HepG2 (cell line): ENCODE data around the gene C11orf68. TPM values are rescaled to one million over a fixed set of nuclear protein-coding genes. Genes with fewer than 3 reads are reported as not detected.

Experiments
- ATAC-seq: fragments of 200-7000 bp; cut with Tn5 transposase; 3 replicates; pipeline ENCODE4 v1.9.1; 2020; ENCODE audit warnings: mild to moderate bottlenecking, moderate library complexity
- BruUV-seq: library from RNA; stranded (reverse); fragments of 400-500 nt; replicated peaks from 2 replicates; lab custom pipeline; 2021; lab: Mats Ljungman, UMichigan
- CTCF ChIA-PET: fragments of 300-600 bp; formaldehyde crosslinking; extraction: SDS; loops from one replicate; lab custom pipeline; 2021; ENCODE audit warnings: low total read pairs, inconsistent platforms, low intra/inter-chr PET ratio; lab: Yijun Ruan, JAX
- POLR2A ChIA-PET: fragments of 350-600 bp; sonication (Branson Sonifier 250); formaldehyde crosslinking; loops from one replicate; lab custom pipeline; 2020; ENCODE audit warnings: antibody characterized with exemption, inconsistent platforms; lab: Yijun Ruan, JAX
- DNase-seq: peaks from one replicate; pipeline ENCODE4 v3.0.0-alpha.2; 2015; ENCODE audit warnings: low spot score
- FAIRE-seq: peaks from 3 replicates; lab custom pipeline; 2011; peaks lifted over from hg19 to GRCh38; lab: Jason Lieb, UNC
- H2AFZ ChIP-seq: one replicate; pipeline ENCODE4 v1.6.1; 2011; ENCODE audit warnings: low read length, inconsistent platforms
- H3K27ac ChIP-seq: fragments of 300-600 bp; 3 replicates; pipeline ENCODE4 v1.8.0; 2011; ENCODE audit warnings: mixed run types, mild to moderate bottlenecking, mixed read lengths, low read length, inconsistent platforms; ENCODE audit not compliant: insufficient read depth; ENCODE audit errors: extremely low read length
- H3K27me3 ChIP-seq, 2 experiments: fragments of 200-600 bp in 1 of 2; 2 replicates in 1 of 2; 3 replicates in 1 of 2; pipeline versions ENCODE4 v1.6.0 to v1.8.0; 2011; ENCODE audit warnings: low read length in 2 of 2, mild to moderate bottlenecking in 2 of 2, moderate library complexity in 2 of 2, inconsistent platforms in 1 of 2; ENCODE audit not compliant: insufficient read depth in 2 of 2, control insufficient read depth in 1 of 2
- H3K36me3 ChIP-seq, 2 experiments: fragments of 200-600 bp in 1 of 2; replicated peaks in 1 of 2; 2 replicates in 1 of 2; 3 replicates in 1 of 2; pipeline versions ENCODE4 v1.5.1 to v1.8.0; 2011; ENCODE audit warnings: low read length in 2 of 2, inconsistent platforms in 1 of 2; ENCODE audit not compliant: insufficient read depth in 2 of 2, control insufficient read depth in 1 of 2
- H3K4me1 ChIP-seq: 2 replicates; pipeline ENCODE4 v1.5.1; 2012; ENCODE audit warnings: low read length, inconsistent platforms; ENCODE audit not compliant: insufficient read depth
- H3K4me2 ChIP-seq: 2 replicates; pipeline ENCODE4 v1.6.0; 2011; ENCODE audit warnings: low read depth, low read length, inconsistent platforms
- H3K4me3 ChIP-seq, 3 experiments: fragments of 200-600 bp in 1 of 3; sonication (generic), shearing (Covaris generic) in 1 of 3; replicated peaks in 1 of 3; 2 replicates each; pipeline ENCODE4 v1.5.1; 2011 to 2016; ENCODE audit warnings: low read length in 3 of 3, inconsistent platforms in 2 of 3, low read depth in 2 of 3, mild to moderate bottlenecking in 2 of 3, control low read depth in 1 of 3, mixed read lengths in 1 of 3; ENCODE audit not compliant: insufficient read depth in 1 of 3
- H3K79me2 ChIP-seq: one replicate; pipeline ENCODE4 v1.6.1; 2011; ENCODE audit warnings: low read length, inconsistent platforms; ENCODE audit not compliant: insufficient read depth
- H3K9ac ChIP-seq: 2 replicates; pipeline ENCODE4 v1.6.0; 2011; ENCODE audit warnings: mild to moderate bottlenecking, low read depth, low read length, inconsistent platforms; ENCODE audit not compliant: insufficient read depth
- H3K9me3 ChIP-seq: 2 replicates; pipeline ENCODE4 v1.5.1; 2012; ENCODE audit warnings: mild to moderate bottlenecking, low read length
- H4K20me1 ChIP-seq: 2 replicates; pipeline ENCODE4 v1.6.0; 2011; ENCODE audit warnings: inconsistent platforms, mild to moderate bottlenecking, low read length, moderate library complexity; ENCODE audit not compliant: insufficient read depth
- ARHGAP35 ChIP-seq: sonication (generic); formaldehyde crosslinking; IDR thresholded peaks from 2 replicates; pipeline ENCODE4 v1.9.0; 2022; ENCODE audit warnings: mild to moderate bottlenecking, inconsistent platforms, moderate library complexity, missing genetic modification reagents, borderline replicate concordance
- ARNTL ChIP-seq: sonication (generic); formaldehyde crosslinking; IDR thresholded peaks from 2 replicates; pipeline ENCODE4 v1.4.0; 2020; ENCODE audit warnings: mild to moderate bottlenecking, missing genetic modification reagents
- FOXP4 ChIP-seq: sonication (generic); formaldehyde crosslinking; IDR thresholded peaks from 2 replicates; pipeline ENCODE4 v1.4.0; 2020; ENCODE audit warnings: missing genetic modification reagents
- HIC2 ChIP-seq: sonication (generic); formaldehyde crosslinking; IDR thresholded peaks from 2 replicates; pipeline ENCODE4 v1.9.0; 2022; ENCODE audit warnings: low read depth, missing genetic modification reagents
- HOXA5 ChIP-seq: sonication (generic); formaldehyde crosslinking; IDR thresholded peaks from 2 replicates; pipeline ENCODE4 v1.4.0; 2020; ENCODE audit warnings: missing genetic modification reagents
- MAFK ChIP-seq, 2 experiments: IDR thresholded peaks in 1 of 2; conservative IDR thresholded peaks in 1 of 2; 2 replicates each; pipeline ENCODE4 v1.6.1; 2011; ENCODE audit warnings: improper control_type of control experiment in 2 of 2, low read length in 2 of 2
- MEIS2 ChIP-seq: sonication (generic); formaldehyde crosslinking; IDR thresholded peaks from 2 replicates; pipeline ENCODE4 v1.9.0; 2021; ENCODE audit warnings: mild to moderate bottlenecking, missing genetic modification reagents
- NBN ChIP-seq: fragments of 450-650 bp; conservative IDR thresholded peaks from 2 replicates; pipeline ENCODE4 v1.6.1; 2017
- NRL ChIP-seq: sonication (generic); formaldehyde crosslinking; IDR thresholded peaks from 2 replicates; pipeline ENCODE4 v1.5.0; 2020; ENCODE audit warnings: missing genetic modification reagents, mild to moderate bottlenecking, moderate library complexity, borderline replicate concordance
- PAF1 ChIP-seq: IDR thresholded peaks from 2 replicates; pipeline ENCODE4 v1.6.1; 2016; ENCODE audit warnings: missing genetic modification reagents, missing compliant biosample characterization
- TSC22D2 ChIP-seq: sonication (generic); formaldehyde crosslinking; IDR thresholded peaks from 2 replicates; pipeline ENCODE4 v1.5.1; 2020; ENCODE audit warnings: missing genetic modification reagents, mild to moderate bottlenecking, borderline replicate concordance
- ZNF569 ChIP-seq: sonication (generic); formaldehyde crosslinking; IDR thresholded peaks from 2 replicates; pipeline ENCODE4 v1.5.0; 2020; ENCODE audit warnings: mild to moderate bottlenecking, missing genetic modification reagents, moderate library complexity, borderline replicate concordance
- ZNF674 ChIP-seq: sonication (generic); formaldehyde crosslinking; IDR thresholded peaks from 2 replicates; pipeline ENCODE4 v1.5.0; 2020; ENCODE audit warnings: low read depth, mild to moderate bottlenecking, missing genetic modification reagents
- ZSCAN5A ChIP-seq: sonication (generic); formaldehyde crosslinking; IDR thresholded peaks from 2 replicates; pipeline ENCODE4 v1.8.0; 2022; ENCODE audit warnings: mild to moderate bottlenecking, missing genetic modification reagents, borderline replicate concordance
- WGBS: methylation state at CpG from one replicate; pipeline ENCODE4 v1.1.6; 2017; ENCODE audit warnings: low lambda C conversion rate; 5-methylcytosine and 5-hydroxymethylcytosine counted together
- in situ Hi-C: cut with HindIII; loops from 2 replicates; pipeline ENCODE4 v1.10.0; 2017; ENCODE audit warnings: low pct_unique_long_range_greater_than_20kb; ENCODE audit not compliant: extremely low pct_ligation_motif_present
- intact Hi-C: fragments of 100-400 bp; cut with micrococcal nuclease; formaldehyde crosslinking; loops from one replicate; pipeline ENCODE4 v1.10.0; 2022; ENCODE audit not compliant: unreplicated experiment
- polyA plus RNA-seq, 8 experiments: library from polyadenylated mRNA; depleted of rRNA in 3 of 8; stranded (reverse) in 7 of 8; unstranded in 1 of 8; fragments of >200 nt; fragmentation: Illumina TruSeq in 4 of 8; extraction: Trizol in 4 of 8; gene quantifications; 2 replicates each; pipeline versions ENCODE4 v1.2.1 to v1.2.3, GENCODE V29; 2011 to 2016; ENCODE audit warnings: low read depth in 4 of 8, missing spikeins in 1 of 8, mixed read lengths in 1 of 8; ENCODE audit not compliant: insufficient read depth in 1 of 8
- total RNA-seq, 5 experiments: library from RNA; depleted of rRNA; stranded (reverse); fragments of >200 nt; fragmentation: Illumina TruSeq; extraction: Trizol; gene quantifications; 2 replicates each; pipeline ENCODE4 v1.2.3, GENCODE V29; 2016; ENCODE audit warnings: low read depth in 1 of 5

C11orf68 gene
- total and polyA plus RNA-seq, 2 of the 13 experiments (the other 11 are each of a cell fraction or from before 2014, with no cell fraction given) = 8.4 to 28.3 TPM

- no peak for TF ChIP-seq TSC22D2 (CRISPR knock-in tag)
- TF ChIP-seq MAFK (conservative IDR thresholded peaks at IDR 0.05 in 1 of 2, IDR thresholded peaks at IDR 0.05 in 1 of 2; ENCODE audit: low read length in 2 of 2) = no peak
- TF ChIP-seq ZSCAN5A (CRISPR knock-in tag) = no peak
- no peak for TF ChIP-seq HOXA5 (CRISPR knock-in tag)
- TF ChIP-seq, all 625 proteins: peak for 0
Observed at GRCh38 chr11:65885808-65886536, 32.9 kb downstream of the C11orf68 start (continued).

- Histone ChIP-seq H3K9ac (no peak overlapping the region), H3K27ac (no peak overlapping the region), H3K4me3 (no peak overlapping the region), H3K4me1 (peaks cover 54% of the 10 kb centered on the region), H3K4me2 (no peak overlapping the region), H2AFZ (no peak overlapping the region), H4K20me1 (no peaks in the 10 kb centered on the region), H3K27me3 (no peaks in the 10 kb centered on the region; a peak in 1 of 5 replicates), H3K36me3 (peaks cover 4 to 19% of the 10 kb centered on the region in 2 experiments; a peak in 4 of 5 replicates), H3K9me3 (no peaks in the 10 kb centered on the region), H3K79me2 (no peaks in the 10 kb centered on the region)
- in situ Hi-C loops (no loop called here), intact Hi-C loops (loop anchor here (5.0 kb wide), 1 partner anchor 47 kb away; no protein-coding TSS in a partner anchor)
- TF ChIP-seq HIC2 (CRISPR knock-in tag) = no peak
- no peak for TF ChIP-seq NBN
- TF ChIP-seq FOXP4 (CRISPR knock-in tag) = no peak
- TF ChIP-seq ZNF674 (CRISPR knock-in tag) = no peak
- no peak for TF ChIP-seq ZNF569
- TF ChIP-seq ARNTL (CRISPR knock-in tag) = no peak
- no peak for TF ChIP-seq ARHGAP35 (CRISPR knock-in tag)
- no peak for TF ChIP-seq NRL (CRISPR knock-in tag)
- no peak for TF ChIP-seq PAF1
- no peak for TF ChIP-seq MEIS2 (CRISPR knock-in tag)
- ChIA-PET CTCF (interaction anchor here (0.9 to 2.9 kb wide), 12 partner anchors 8 to 179 kb away, joined by 3 to 77 read pairs (median 5); partner anchors contain the start of genes FOSL1, KAT5 and MUS81), POLR2A (interaction anchor here (0.6 to 1.7 kb wide), 7 partner anchors 11 to 141 kb away, joined by 3 to 11 read pairs (median 3); partner anchors contain the start of genes CFL1, FOSL1 and MUS81)
- 95% methylated on average over 7 of the region's 7 CpGs for WGBS
- no peak for ATAC-seq
- no TSS peak for BruUV-seq
- no peak for DNase-seq
- FAIRE-seq = no peak
Observed at GRCh38 chr11:65885231-65885630, 33.6 kb downstream of the C11orf68 start.
